Panc1 (cell line): Measurements from ENCODE around the gene INAVA. TPM values are rescaled to one million over a fixed set of nuclear protein-coding genes. Genes with fewer than 3 reads are reported as not detected.

ENCODE experiments used
- ATAC-seq: fragments of 200-7000 bp; cut with Tn5 transposase; 2 replicates; pipeline ENCODE4 v1.9.1; 2020; ENCODE audit warnings: mild to moderate bottlenecking, moderate library complexity
- BruUV-seq: library from RNA; stranded (reverse); fragments of 400-500 nt; replicated peaks from 2 replicates; lab custom pipeline; 2021; lab: Mats Ljungman, UMichigan
- CTCF ChIA-PET: fragments of 300-600 bp; sonication (Branson Sonifier 250); formaldehyde crosslinking; loops from one replicate; lab custom pipeline; 2022; ENCODE audit warnings: antibody characterized with exemption; lab: Charles Lee
- POLR2A ChIA-PET: fragments of 300-600 bp; sonication (Branson Sonifier 250); formaldehyde crosslinking; loops from one replicate; lab custom pipeline; 2022; ENCODE audit warnings: antibody characterized with exemption; lab: Charles Lee
- DNase-seq: peaks from one replicate; pipeline ENCODE4 v3.0.0-alpha.2; 2010; ENCODE audit warnings: low read depth, low spot score
- H3K27ac ChIP-seq: 2 replicates; pipeline ENCODE4 v1.5.1; 2011; ENCODE audit warnings: mild to moderate bottlenecking, low read length, inconsistent platforms
- H3K27me3 ChIP-seq: fragments of 200-500 bp; sonication (Bioruptor generic); 2 replicates; pipeline ENCODE4 v1.6.0; 2014; ENCODE audit warnings: low read length, inconsistent platforms; ENCODE audit not compliant: control insufficient read depth, insufficient read depth
- H3K36me3 ChIP-seq: fragments of 200-500 bp; sonication (Bioruptor generic); 2 replicates; pipeline ENCODE4 v1.5.1; 2014; ENCODE audit warnings: inconsistent platforms, mild to moderate bottlenecking, low read length, moderate library complexity; ENCODE audit not compliant: control insufficient read depth, insufficient read depth
- H3K4me1 ChIP-seq: 2 replicates; pipeline ENCODE4 v1.5.1; 2011; ENCODE audit warnings: inconsistent platforms, mild to moderate bottlenecking, low read length, moderate library complexity; ENCODE audit not compliant: control insufficient read depth, insufficient read depth
- H3K4me3 ChIP-seq, 2 experiments: 2 replicates each; pipeline ENCODE4 v1.5.1; 2011 to 2012; ENCODE audit warnings: low read depth in 2 of 2, low read length in 2 of 2, mild to moderate bottlenecking in 2 of 2, inconsistent platforms in 1 of 2, moderate library complexity in 1 of 2
- H3K9me3 ChIP-seq: fragments of 200-500 bp; sonication (Bioruptor generic); 2 replicates; pipeline ENCODE4 v1.5.1; 2014; ENCODE audit warnings: low read depth, mild to moderate bottlenecking, inconsistent platforms, low read length, moderate library complexity; ENCODE audit not compliant: control insufficient read depth, insufficient read depth
- CTCF ChIP-seq: fragments of 450-650 bp; IDR thresholded peaks from 2 replicates; pipeline ENCODE4 v1.5.1; 2017; ENCODE audit warnings: mild to moderate bottlenecking
- POLR2AphosphoS5 ChIP-seq: IDR thresholded peaks from 2 replicates; pipeline ENCODE4 v1.6.1; 2012; ENCODE audit warnings: mild to moderate bottlenecking, low read depth, low read length, moderate library complexity
- REST ChIP-seq, 2 experiments: IDR thresholded peaks; 2 replicates each; pipeline ENCODE4 v1.6.1; 2011 to 2012; ENCODE audit warnings: low read depth in 2 of 2, control low read depth in 1 of 2, low read length in 1 of 2, mild to moderate bottlenecking in 1 of 2, moderate library complexity in 1 of 2; ENCODE audit not compliant: insufficient read depth in 1 of 2
- SIN3A ChIP-seq: IDR thresholded peaks from 2 replicates; pipeline ENCODE4 v1.6.1; 2012; ENCODE audit warnings: low read depth, mild to moderate bottlenecking, low read length, moderate library complexity, borderline replicate concordance; ENCODE audit not compliant: insufficient read depth
- TCF7L2 ChIP-seq: IDR thresholded peaks from 2 replicates; pipeline ENCODE4 v1.6.1; 2011; ENCODE audit warnings: mild to moderate bottlenecking, low read depth, low read length, inconsistent platforms
- in situ Hi-C: cut with HindIII; loops from 2 replicates; pipeline ENCODE4 v1.10.0; 2016; ENCODE audit warnings: low sequenced_read_pairs, low pct_unique_long_range_greater_than_20kb
- intact Hi-C: fragments of 100-400 bp; cut with micrococcal nuclease; formaldehyde crosslinking; loops from one replicate; pipeline ENCODE4 v1.10.0; 2022; ENCODE audit not compliant: unreplicated experiment
- total RNA-seq: library from RNA; stranded (reverse); gene quantifications from one replicate; pipeline ENCODE4 v1.2.1, GENCODE V29; 2021; ENCODE audit not compliant: unreplicated experiment

INAVA gene
- total RNA-seq, 1 experiment from 2014 or later, result 3.6 TPM

GRCh38 chr1:200862713-200863415, 31.8 kb upstream of the INAVA start:
- ChIA-PET POLR2A (interaction anchor here (0.7 kb wide), 1 partner anchor 47 kb away, joined by 3 read pairs; no protein-coding TSS in a partner anchor), CTCF (no interaction called here)
- no peaks in the 10 kb centered on the region; the same call in 1 of the 2 replicates for H3K4me1 ChIP-seq
- H3K27me3 ChIP-seq, result no peaks in the 10 kb centered on the region
- BruUV-seq, result no TSS peak
- in situ Hi-C loops, result no loop called here
- no peak overlapping the region for H3K4me3 ChIP-seq
- no peak overlapping the region for H3K27ac ChIP-seq
- no peak for DNase-seq
- no peaks in the 10 kb centered on the region for H3K9me3 ChIP-seq
- H3K36me3 ChIP-seq, result peaks cover 7% of the 10 kb centered on the region; the same call in 1 of the 2 replicates
- ATAC-seq, result no peak
- intact Hi-C loops, result no loop called here
- TF ChIP-seq SIN3A, result no peak
- TF ChIP-seq TCF7L2, result no peak
- TF ChIP-seq POLR2AphosphoS5, result no peak
- TF ChIP-seq CTCF, result no peak
- TF ChIP-seq REST (IDR thresholded peaks at IDR 0.05; ENCODE audit: insufficient read depth in 1 of 2, low read depth in 2 of 2, low read length in 1 of 2), result no peak

- Histone ChIP-seq H3K27ac (no peak overlapping the region), H3K4me3 (no peak overlapping the region), H3K4me1 (no peaks in the 10 kb centered on the region; the same call in 1 of the 2 replicates), H3K36me3 (no peaks in the 10 kb centered on the region), H3K9me3 (no peaks in the 10 kb centered on the region), H3K27me3 (no peaks in the 10 kb centered on the region)
- TF ChIP-seq TCF7L2, result no peak
- TF ChIP-seq POLR2AphosphoS5, result no peak
- TF ChIP-seq REST (IDR thresholded peaks at IDR 0.05; ENCODE audit: insufficient read depth in 1 of 2, low read depth in 2 of 2, low read length in 1 of 2), result no peak
- TF ChIP-seq CTCF, result no peak
- no peak for TF ChIP-seq SIN3A
- CTCF ChIA-PET, result interaction anchor here (0.6 kb wide), 1 partner anchor 244 kb away, joined by 4 read pairs; no protein-coding TSS in a partner anchor
- DNase-seq, result no peak
- intact Hi-C loops, result no loop called here
- no peak for ATAC-seq
- in situ Hi-C loops, result no loop called here
- POLR2A ChIA-PET, result no interaction called here
- BruUV-seq, result no TSS peak
Measured at GRCh38 chr1:200866116-200866515, 28.6 kb upstream of the INAVA start.
